Measurements from ENCODE around the gene DCST1. TPM values are rescaled to one million over a fixed set of nuclear protein-coding genes. Genes with fewer than 3 reads are reported as not detected.
A peak's percentile ranks its signal among the peaks of the same experiment; 100 is the strongest.

The DCST1 gene
- total and polyA plus RNA-seq, 2 of the 4 experiments (the other 2 are of a cell fraction) = not detected

GRCh38 chr1:155005076-155006011 is 28.3 kb upstream of the DCST1 start:
- peak overlapping the region; percentile 7 for H2AFZ ChIP-seq (replicated peaks; ENCODE audit: low read length, poor library complexity)
- H3K9ac ChIP-seq (ENCODE audit: low read depth, low read length) = no peak overlapping the region
- no peak overlapping the region for H2BK20ac ChIP-seq (ENCODE audit: low read depth, low read length)
- 100% methylated on average over 1 of the region's 17 CpGs; no CpG with 5 or more reads in 1 of the 2 experiments for WGBS, 2 experiments (ENCODE audit: extremely low coverage in 2 of 2, insufficient read length in 1 of 2)
- no peak overlapping the region for H2BK15ac ChIP-seq (ENCODE audit: low read depth, low read length)
- no peak overlapping the region for H3K4me3 ChIP-seq (ENCODE audit: insufficient read depth, low read depth, low read length)
- no peak overlapping the region for H3K56ac ChIP-seq (ENCODE audit: extremely low read depth, insufficient read depth, low read length)
- peaks cover 2% of the 10 kb centered on the region for H3K36me3 ChIP-seq (ENCODE audit: control insufficient read depth, insufficient read depth, low read length)
- CTCF ChIA-PET = no interaction called here
- POLR2A ChIA-PET (ENCODE audit: unreplicated experiment) = no interaction called here
- in situ Hi-C loops (cut with MboI; ENCODE audit: low sequenced_read_pairs) (no loop called here), intact Hi-C loops (cut with micrococcal nuclease) (no loop called here), dilution Hi-C loops (cut with HindIII; ENCODE audit: low sequenced_read_pairs, unreplicated experiment) (no loop called here)
- H2BK120ac ChIP-seq (ENCODE audit: low read depth, low read length) = no peak overlapping the region
- H3K79me1 ChIP-seq (ENCODE audit: low read depth in 1 of 2, low read length in 2 of 2) = peaks cover 14 to 67% of the 10 kb centered on the region in 2 experiments
- H3K4me2 ChIP-seq (ENCODE audit: low read depth, low read length) = no peak overlapping the region
- H3K4me1 ChIP-seq (ENCODE audit: control insufficient read depth, insufficient read depth, low read length) = peaks cover 13% of the 10 kb centered on the region
- H3K18ac ChIP-seq (ENCODE audit: low read depth, low read length) = no peak overlapping the region
- H3K9me1 ChIP-seq (ENCODE audit: insufficient read depth, low read length) = peaks cover 12% of the 10 kb centered on the region
- H3K23ac ChIP-seq (ENCODE audit: low read depth, low read length) = no peak overlapping the region; the same call in 1 of the 2 replicates
- no peak for DNase-seq
- H4K20me1 ChIP-seq (ENCODE audit: insufficient read depth, low read length) = peaks cover 4% of the 10 kb centered on the region; the same call in 1 of the 2 replicates
- H2AK5ac ChIP-seq (ENCODE audit: low read depth, low read length) = peak overlapping the region; percentile 99
- H3K4ac ChIP-seq (ENCODE audit: low read depth, low read length) = peak overlapping the region; percentile 99; the same call in 1 of the 2 replicates
- no peaks in the 10 kb centered on the region for H3K9me3 ChIP-seq (ENCODE audit: control insufficient read depth, insufficient read depth, low read length)
- peak overlapping the region; percentile 12 for H2BK5ac ChIP-seq (ENCODE audit: low read depth, low read length, poor library complexity, severe bottlenecking)
- no peak overlapping the region for H3K27ac ChIP-seq (ENCODE audit: insufficient read depth, low read length)
- BruUV-seq (replicated peaks) = no TSS peak
- no peaks in the 10 kb centered on the region for H3K27me3 ChIP-seq (ENCODE audit: control insufficient read depth, insufficient read depth, low read length)
- peak overlapping the region; percentile 98; the same call in 1 of the 2 replicates for H4K91ac ChIP-seq (ENCODE audit: insufficient read depth, low read depth, low read length)
- no peak overlapping the region for H4K5ac ChIP-seq (ENCODE audit: low read depth, low read length)
- H4K8ac ChIP-seq (ENCODE audit: low read depth in 2 of 2, low read length in 2 of 2) = peak overlapping the region in 1 of 2 experiments; percentile 92; a peak in 1 of 4 replicates
- peak overlapping the region; percentile 99 for H2AK9ac ChIP-seq (replicated peaks; ENCODE audit: low read depth, low read length, poor library complexity)
- ATAC-seq (ENCODE audit: low read depth) = no peak
- H3K14ac ChIP-seq (replicated peaks; ENCODE audit: low read depth, low read length) = no peak overlapping the region
- TF ChIP-seq NFE2L2 (IDR thresholded peaks at IDR 0.05; ENCODE audit: low read depth, low read length) = no peak
- no peak for TF ChIP-seq POLR2A (IDR thresholded peaks at IDR 0.05; ENCODE audit: low read depth, low read length)
- TF ChIP-seq RCOR1 (IDR thresholded peaks at IDR 0.05; ENCODE audit: insufficient replicate concordance, low read length) = no peak
- TF ChIP-seq ELK1 (IDR thresholded peaks at IDR 0.05; ENCODE audit: borderline replicate concordance, low read depth, low read length) = no peak
- no peak for TF ChIP-seq CEBPB (IDR thresholded peaks at IDR 0.05; ENCODE audit: low read depth, low read length)
- TF ChIP-seq USF2 (IDR thresholded peaks at IDR 0.05; ENCODE audit: low read depth, low read length) = no peak
- TF ChIP-seq MAFK (IDR thresholded peaks at IDR 0.05; ENCODE audit: low read depth, low read length) = no peak
- no peak for TF ChIP-seq CHD1 (IDR thresholded peaks at IDR 0.05; ENCODE audit: low read depth, low read length)
- no peak for TF ChIP-seq FOS (IDR thresholded peaks at IDR 0.05; ENCODE audit: low read depth, low read length)
- no peak for TF ChIP-seq CTCF (conservative IDR thresholded peaks at IDR 0.05; ENCODE audit: low read depth, low read length)
- TF ChIP-seq RFX5 (IDR thresholded peaks at IDR 0.05; ENCODE audit: low read depth, low read length) = no peak
- no peak for TF ChIP-seq BHLHE40 (IDR thresholded peaks at IDR 0.05; ENCODE audit: low read depth, low read length)
- TF ChIP-seq MXI1 (IDR thresholded peaks at IDR 0.05; ENCODE audit: borderline replicate concordance, low read depth, low read length) = no peak
- TF ChIP-seq RAD21 (IDR thresholded peaks at IDR 0.05; ENCODE audit: low read length) = no peak

Data from IMR-90 (cell line).